Activated CD4-positive, alpha-beta T cell treated with anti-CD3 and anti-CD28 coated beads for 24 hours (primary cell): Measurements from ENCODE around the gene IQGAP3.

Source experiments
- DNase-seq, 2 donors: peaks; one replicate each; pipeline ENCODE4 v3.0.0-alpha.2; 2020; ENCODE audit warnings: low read depth in 2 of 2

Gene IQGAP3

GRCh38 chr1:156539818-156540355 lies 32.5 kb downstream of the IQGAP3 start:
- no peak for DNase-seq

- no peak for DNase-seq
Measured at GRCh38 chr1:156538711-156539440, 33.5 kb downstream of the IQGAP3 start.

DNA sequence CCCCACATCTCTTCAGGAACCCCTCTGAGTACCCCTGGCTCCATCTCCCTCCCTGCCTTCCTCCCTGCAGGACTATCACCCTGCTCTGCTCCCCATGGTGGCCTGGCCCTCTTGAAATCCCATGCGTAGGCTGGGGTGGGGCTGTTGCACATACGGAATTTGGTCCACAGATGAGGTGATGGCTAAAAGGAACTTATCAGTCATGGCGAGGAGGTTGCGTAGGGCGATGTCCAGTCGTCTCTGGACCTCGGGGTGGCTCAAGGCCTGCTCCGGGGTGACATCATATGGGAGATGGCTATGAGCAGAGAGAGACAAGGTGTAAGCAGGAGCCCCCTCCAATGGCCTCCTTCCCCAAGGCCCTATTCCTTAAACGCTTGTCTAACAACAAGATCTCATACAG lies 35.3 kb downstream of the IQGAP3 start:
- no peak for DNase-seq

DNA sequence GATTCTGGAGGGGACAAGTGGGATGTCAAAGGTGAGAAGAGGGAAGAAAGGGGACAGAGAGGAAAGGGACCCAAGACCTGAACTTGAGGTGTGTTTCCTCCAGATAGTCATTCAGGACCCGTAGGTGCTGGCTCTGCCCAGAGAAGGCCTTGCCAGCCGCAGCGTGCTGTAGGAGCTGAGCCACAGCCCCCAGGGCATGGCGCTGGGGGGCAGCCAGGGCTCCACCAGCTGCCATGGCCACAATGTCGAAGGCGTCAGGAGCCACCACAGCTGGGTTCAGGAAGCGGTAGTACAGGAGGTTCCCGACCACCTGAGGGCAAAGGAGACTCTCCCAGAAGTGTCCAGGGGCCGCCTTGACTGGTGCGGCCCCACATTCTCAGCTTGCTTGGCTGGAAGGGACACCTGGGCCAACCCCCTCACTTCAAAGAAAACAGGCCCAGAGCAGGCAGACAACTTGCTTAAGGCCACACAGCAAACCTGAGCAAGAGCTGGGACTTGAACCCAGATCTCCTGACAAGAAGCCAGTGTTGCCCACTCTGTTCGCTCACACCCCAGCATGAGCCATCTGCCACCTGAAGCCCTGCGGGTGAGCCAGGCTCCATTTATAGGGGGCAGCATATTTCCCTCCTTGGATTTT lies 37.8 kb downstream of the IQGAP3 start:
- no peak for DNase-seq

- no peak for DNase-seq
Measured at GRCh38 chr1:156533568-156534220, 38.7 kb downstream of the IQGAP3 start.

GRCh38 chr1:156532374-156532773 lies 40.0 kb downstream of the IQGAP3 start:
- no peak for DNase-seq

GRCh38 chr1:156530006-156530405 lies 42.4 kb downstream of the IQGAP3 start:
- DNase-seq = no peak

DNA sequence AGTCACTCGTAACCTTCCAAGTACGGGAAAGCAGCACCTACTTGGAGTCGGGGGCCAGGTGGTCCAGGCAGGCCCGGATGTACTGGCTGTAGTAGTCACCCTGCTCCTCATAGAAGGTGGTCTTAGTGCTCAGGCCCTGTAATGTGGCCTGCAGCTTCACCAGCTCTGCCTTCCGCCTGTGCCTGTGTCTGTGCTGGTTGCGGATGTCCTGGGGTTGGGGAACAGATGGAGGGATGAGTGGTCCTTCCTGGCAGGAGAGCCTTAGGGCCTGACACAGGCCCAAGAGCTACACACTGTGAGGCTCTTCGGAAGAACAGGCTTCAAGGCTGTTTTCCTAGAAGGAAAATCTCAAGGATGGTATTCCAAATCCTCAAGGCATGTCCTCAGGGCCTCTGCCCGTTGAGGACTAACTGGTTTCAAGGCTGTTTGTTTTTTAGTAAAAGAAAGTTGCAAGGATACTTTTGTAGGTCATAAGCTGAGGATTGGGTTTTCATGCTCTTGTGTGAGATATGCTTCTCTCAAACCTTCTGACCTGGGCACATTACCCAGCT lies 43.4 kb downstream of the IQGAP3 start:
- no peak for DNase-seq

DNA sequence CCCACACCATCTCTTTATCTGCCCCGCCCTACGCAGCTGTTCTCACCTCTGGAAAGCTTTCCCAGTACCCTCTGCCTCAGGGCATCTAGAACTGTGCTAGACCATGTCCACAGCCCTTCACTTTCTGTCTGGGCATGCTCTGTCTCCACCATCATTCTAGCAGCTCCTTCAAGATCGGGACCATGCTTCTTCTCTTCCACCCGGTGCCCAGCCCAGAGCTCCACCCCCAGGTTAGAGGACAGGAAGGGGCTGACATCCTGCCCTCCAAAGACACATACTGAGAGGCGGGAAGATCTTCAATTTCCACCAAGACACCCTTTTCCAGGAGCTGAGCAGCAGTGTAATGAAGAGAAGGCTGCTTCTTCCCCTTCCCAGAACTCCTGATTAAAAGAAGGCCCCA lies 44.1 kb downstream of the IQGAP3 start:
- DNase-seq = no peak

GRCh38 chr1:156527584-156527983 lies 44.8 kb downstream of the IQGAP3 start:
- no peak for DNase-seq

DNA sequence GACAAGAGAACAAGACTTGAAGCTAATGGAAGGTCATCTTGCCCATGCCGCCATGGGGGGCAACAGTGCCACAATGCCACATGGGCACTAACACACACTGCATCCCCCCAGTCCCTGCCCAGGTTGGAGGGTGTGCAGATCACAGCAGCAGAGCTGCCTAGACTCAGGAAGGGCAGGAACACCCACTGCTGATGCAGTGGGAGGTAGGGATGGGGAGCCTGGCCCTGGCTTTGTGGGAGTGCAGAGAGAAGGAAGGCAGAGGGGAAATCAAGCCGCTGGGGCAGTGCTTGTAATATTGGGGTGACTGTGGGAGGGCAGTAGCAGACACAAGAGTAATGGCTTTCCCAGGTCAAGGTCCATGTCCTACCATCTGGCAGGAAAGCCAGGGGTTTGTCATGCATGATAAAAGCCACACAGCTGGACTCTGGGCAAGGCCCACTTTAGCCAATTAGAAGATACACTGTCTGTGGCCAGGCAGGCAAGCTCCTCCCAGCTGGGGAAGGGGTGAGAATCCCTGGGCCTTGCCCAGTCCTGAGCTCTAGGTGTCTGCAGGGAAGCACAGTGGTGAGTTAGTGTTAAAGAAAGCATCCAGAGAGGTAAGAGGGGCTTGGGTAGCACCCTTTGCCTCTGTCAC lies 46.4 kb downstream of the IQGAP3 start:
- no peak for DNase-seq

DNA sequence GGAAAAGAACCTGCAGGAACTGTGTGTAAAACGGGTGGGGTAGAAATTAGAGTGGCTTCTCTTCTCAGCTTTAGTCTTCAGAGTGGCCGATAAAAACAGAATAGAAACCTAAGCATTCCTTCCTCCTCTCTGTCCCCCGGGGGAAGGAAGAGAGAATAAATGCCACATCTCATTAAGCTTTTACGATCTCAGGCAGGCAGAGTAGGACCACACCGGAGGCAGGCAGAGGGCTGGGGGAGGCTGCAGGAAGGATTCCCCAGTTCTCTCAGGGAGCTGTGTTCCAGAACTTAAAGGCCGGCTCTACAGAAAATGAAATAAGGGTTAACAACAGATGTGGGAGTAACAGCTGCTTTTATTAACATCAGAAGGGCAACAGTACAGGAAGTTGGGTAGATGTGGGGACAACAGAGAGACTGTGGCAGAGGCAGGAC lies 47.3 kb downstream of the IQGAP3 start:
- DNase-seq = no peak

GRCh38 chr1:156524481-156524869 lies 47.9 kb downstream of the IQGAP3 start:
- no peak for DNase-seq

- DNase-seq = no peak
Measured at GRCh38 chr1:156523801-156524480, 48.4 kb downstream of the IQGAP3 start.

- no peak for DNase-seq
Measured at GRCh38 chr1:156522443-156522970, 49.9 kb downstream of the IQGAP3 start.

DNA sequence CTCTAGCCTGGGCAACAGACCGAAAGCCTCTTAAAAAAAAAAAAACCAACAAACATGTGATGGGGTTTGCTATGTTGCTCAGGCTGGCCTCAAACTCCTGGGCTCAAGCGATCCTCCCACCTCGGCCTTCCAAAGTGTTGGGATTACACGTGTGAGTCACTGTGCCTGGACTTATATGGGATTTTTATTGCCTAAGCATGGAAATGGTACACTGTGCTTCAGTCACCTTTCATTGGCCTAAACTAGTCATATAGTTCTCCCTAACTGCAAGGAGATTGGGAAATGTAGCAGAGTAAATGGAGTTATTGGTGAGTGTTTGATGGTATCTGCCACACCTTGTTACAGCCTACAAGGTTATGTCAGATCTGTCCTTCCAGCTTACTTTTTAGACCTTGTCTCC lies 54.6 kb downstream of the IQGAP3 start:
- DNase-seq = no peak

DNA sequence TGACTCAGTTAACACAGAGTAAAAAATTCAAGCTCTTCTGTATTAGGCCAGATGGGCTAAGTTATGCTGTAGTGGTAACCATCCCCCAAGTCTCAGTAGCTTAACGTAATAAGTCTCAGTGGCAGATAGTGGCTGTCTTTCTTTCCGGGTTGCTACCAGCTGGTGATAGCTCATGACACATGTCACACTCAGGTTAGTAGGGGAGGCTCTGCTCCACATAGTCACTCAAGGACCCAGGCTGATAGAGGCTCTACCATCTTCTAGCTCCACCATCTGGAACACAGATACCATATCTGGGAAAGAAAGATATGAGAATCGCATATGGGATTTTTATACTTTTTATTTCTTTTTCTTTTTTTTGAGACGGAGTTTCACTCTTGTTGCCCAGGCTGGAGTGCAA lies 55.5 kb downstream of the IQGAP3 start:
- no peak for DNase-seq

DNA sequence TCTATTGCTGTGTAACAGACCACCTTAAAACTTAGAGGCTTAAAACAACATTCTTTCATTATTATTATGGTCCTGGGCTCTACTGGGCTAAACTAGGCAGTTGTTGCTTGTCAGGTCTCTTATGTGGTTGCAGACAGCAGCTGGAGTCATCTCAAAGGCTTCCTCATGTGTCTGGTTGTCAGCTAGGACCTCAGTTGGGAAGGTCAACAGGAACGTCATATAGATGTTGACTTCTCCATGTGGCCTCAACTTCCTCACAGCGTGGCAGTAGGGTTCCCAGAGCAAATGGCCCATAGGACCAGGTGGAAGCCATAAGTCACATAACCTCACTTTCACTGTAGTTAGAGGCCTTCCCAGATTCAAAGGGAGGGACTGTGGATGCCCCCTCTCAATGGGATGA lies 56.4 kb downstream of the IQGAP3 start:
- no peak for DNase-seq

DNA sequence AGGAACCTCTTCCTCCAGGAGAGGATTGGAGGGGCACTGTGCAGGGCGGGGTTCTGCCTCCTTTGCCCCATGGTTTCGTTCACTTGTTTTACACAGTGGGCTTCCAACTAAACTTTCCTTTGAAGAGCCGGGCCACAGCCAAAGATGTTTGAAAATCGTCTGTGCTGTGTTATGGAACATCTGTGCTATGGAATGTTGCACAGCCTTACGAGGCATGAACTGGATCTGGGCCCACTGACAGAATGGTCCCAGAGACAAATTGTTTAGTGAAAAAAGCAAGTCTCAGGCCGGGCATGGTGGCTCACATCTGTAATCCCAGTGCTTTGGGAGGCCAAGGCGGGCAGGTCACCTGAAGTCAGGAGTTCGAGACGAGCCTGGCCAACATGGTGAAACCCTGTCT lies 59.2 kb downstream of the IQGAP3 start:
- DNase-seq = no peak

DNA sequence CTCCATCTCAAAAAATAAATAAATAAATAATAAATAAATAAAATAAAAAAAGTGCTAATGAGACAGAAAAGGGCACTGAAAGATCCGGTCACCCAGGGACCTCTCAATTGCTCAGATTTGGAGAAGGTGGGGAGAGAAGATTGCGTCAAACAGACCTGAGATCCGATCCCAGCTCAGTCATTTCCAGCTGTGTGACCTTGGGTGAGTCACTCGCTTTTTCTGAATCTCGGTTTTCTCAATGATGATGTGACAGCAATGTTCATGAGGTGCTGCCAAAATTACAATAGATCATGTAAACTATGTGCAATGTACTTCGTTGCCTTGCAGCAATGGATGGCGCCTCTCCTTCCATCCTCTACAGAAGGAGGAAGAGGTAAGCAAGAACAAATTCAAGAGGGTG lies 60.7 kb downstream of the IQGAP3 start:
- no peak for DNase-seq

- no peak for DNase-seq
Measured at GRCh38 chr1:156510709-156511108, 61.7 kb downstream of the IQGAP3 start.
